HCT116 (cell line): Measurements from ENCODE around the gene HIPK2. TPM values are rescaled to one million over a fixed set of nuclear protein-coding genes. Genes with fewer than 3 reads are reported as not detected.

Source experiments
- ATAC-seq: fragments of 200-7000 bp; cut with Tn5 transposase; 2 replicates; pipeline ENCODE4 v1.9.1; 2020; ENCODE audit warnings: mild to moderate bottlenecking, moderate library complexity
- BruUV-seq: library from RNA; stranded (reverse); fragments of 400-500 nt; replicated peaks from 2 replicates; lab custom pipeline; 2021; lab: Mats Ljungman, UMichigan
- CTCF ChIA-PET: fragments of 300-600 bp; sonication (Branson Sonifier 250); formaldehyde crosslinking; loops from one replicate; lab custom pipeline; 2021; ENCODE audit warnings: antibody characterized with exemption; lab: Charles Lee
- POLR2A ChIA-PET: fragments of 300-600, 350-600 bp; sonication (Branson Sonifier 250); formaldehyde crosslinking; loops from one replicate; lab custom pipeline; 2021; ENCODE audit warnings: antibody characterized with exemption; lab: Charles Lee
- RAD21 ChIA-PET, 2 experiments: fragments of 300-600 bp; sonication (Branson Sonifier 250); formaldehyde crosslinking; loops; one replicate each; lab custom pipeline; 2023; ENCODE audit warnings: low total read pairs in 2 of 2; ENCODE audit not compliant: uncharacterized antibody in 2 of 2, unreplicated experiment in 2 of 2, low non-redundant PET in 1 of 2; lab: Charles Lee
- DNase-seq: peaks from one replicate; pipeline ENCODE4 v3.0.0-alpha.2; 2010; ENCODE audit warnings: low read depth, low spot score
- H2AFZ ChIP-seq: fragments of 200-600 bp; shearing (Covaris generic), sonication (generic); 2 replicates; pipeline ENCODE4 v1.6.1; 2017; ENCODE audit warnings: low read depth, mixed run types, mixed read lengths, antibody characterized with exemption, low read length; ENCODE audit not compliant: poor library complexity, severe bottlenecking
- H3K27ac ChIP-seq: 2 replicates; pipeline ENCODE4 v1.5.1; 2012; ENCODE audit warnings: low read depth, low read length
- H3K27me3 ChIP-seq: fragments of 200-600 bp; sonication (generic); 2 replicates; pipeline ENCODE4 v1.6.1; 2016; ENCODE audit warnings: mixed run types, low read length, mixed read lengths; ENCODE audit not compliant: insufficient read depth
- H3K36me3 ChIP-seq, 2 experiments: fragments of 200-500 bp in 1 of 2; fragments of 200-600 bp in 1 of 2; sonication (Bioruptor generic) in 1 of 2; sonication (generic) in 1 of 2; 2 replicates each; pipeline versions ENCODE4 v1.5.1 to v1.6.1; 2014 to 2016; ENCODE audit warnings: low read length in 2 of 2, inconsistent platforms in 1 of 2, mixed read lengths in 1 of 2, mixed run types in 1 of 2; ENCODE audit not compliant: insufficient read depth in 2 of 2, control insufficient read depth in 1 of 2
- H3K4me1 ChIP-seq, 2 experiments: fragments of 200-600 bp in 1 of 2; sonication (generic) in 1 of 2; 2 replicates each; pipeline versions ENCODE4 v1.5.1 to v1.6.1; 2012 to 2017; ENCODE audit warnings: low read length in 2 of 2, inconsistent platforms in 1 of 2, mild to moderate bottlenecking in 1 of 2, mixed read lengths in 1 of 2, mixed run types in 1 of 2, moderate library complexity in 1 of 2; ENCODE audit not compliant: insufficient read depth in 2 of 2, control insufficient read depth in 1 of 2
- H3K4me2 ChIP-seq: fragments of 200-600 bp; sonication (generic); 2 replicates; pipeline ENCODE4 v1.6.1; 2017; ENCODE audit warnings: mixed run types, low read length, mixed read lengths
- H3K4me3 ChIP-seq, 2 experiments: fragments of 200-600 bp in 1 of 2; sonication (generic) in 1 of 2; replicated peaks in 1 of 2; 2 replicates each; pipeline ENCODE4 v1.5.1; 2011 to 2016; ENCODE audit warnings: low read length in 2 of 2, control low read depth in 1 of 2, low read depth in 1 of 2, mild to moderate bottlenecking in 1 of 2, mixed read lengths in 1 of 2, mixed run types in 1 of 2
- H3K79me2 ChIP-seq: fragments of 200-600 bp; sonication (generic); 2 replicates; pipeline ENCODE4 v1.6.1; 2017; ENCODE audit warnings: mild to moderate bottlenecking, mixed run types, low read length, moderate library complexity, mixed read lengths; ENCODE audit not compliant: insufficient read depth
- H3K9ac ChIP-seq: fragments of 200-600 bp; sonication (generic); 2 replicates; pipeline ENCODE4 v1.6.1; 2016; ENCODE audit warnings: low read length, mixed read lengths
- H3K9me2 ChIP-seq: fragments of 200-600 bp; sonication (generic), shearing (Covaris generic); 2 replicates; pipeline ENCODE4 v1.6.1; 2017; ENCODE audit warnings: mixed run types, mild to moderate bottlenecking, moderate library complexity; ENCODE audit not compliant: insufficient read depth
- H3K9me3 ChIP-seq, 2 experiments: fragments of 200-500 bp in 1 of 2; fragments of 200-600 bp in 1 of 2; sonication (Bioruptor generic) in 1 of 2; sonication (generic) in 1 of 2; 2 replicates each; pipeline ENCODE4 v1.6.1; 2014 to 2017; ENCODE audit warnings: low read length in 2 of 2, mixed read lengths in 2 of 2, inconsistent platforms in 1 of 2, low read depth in 1 of 2, mild to moderate bottlenecking in 1 of 2, mixed run types in 1 of 2, moderate library complexity in 1 of 2; ENCODE audit not compliant: control insufficient read depth in 1 of 2, insufficient read depth in 1 of 2
- H4K20me1 ChIP-seq: fragments of 200-600 bp; sonication (generic), shearing (Covaris generic); 2 replicates; pipeline ENCODE4 v1.6.1; 2017; ENCODE audit warnings: mixed run types, mild to moderate bottlenecking, moderate library complexity; ENCODE audit not compliant: insufficient read depth
- CEBPB ChIP-seq: IDR thresholded peaks from 2 replicates; pipeline ENCODE4 v1.6.1; 2012; ENCODE audit warnings: low read depth
- CTCF ChIP-seq, 3 experiments: fragments of 200-600 bp in 1 of 3; sonication (generic) in 1 of 3; IDR thresholded peaks in 2 of 3; conservative IDR thresholded peaks in 1 of 3; 2 replicates each; pipeline ENCODE4 v1.5.1; 2012 to 2017; ENCODE audit warnings: low read depth in 2 of 3, low read length in 2 of 3, antibody characterized with exemption in 1 of 3, borderline replicate concordance in 1 of 3, control low read depth in 1 of 3, mild to moderate bottlenecking in 1 of 3, mixed read lengths in 1 of 3, mixed run types in 1 of 3, moderate library complexity in 1 of 3; ENCODE audit not compliant: insufficient read depth in 1 of 3
- EGR1 ChIP-seq: IDR thresholded peaks from 2 replicates; pipeline ENCODE4 v1.6.1; 2012; ENCODE audit warnings: low read depth
- ELF1 ChIP-seq: IDR thresholded peaks from 2 replicates; pipeline ENCODE4 v1.6.1; 2012; ENCODE audit warnings: low read depth, borderline replicate concordance
- EZH2phosphoT487 ChIP-seq: fragments of 200-600 bp; IDR thresholded peaks from 2 replicates; pipeline ENCODE4 v1.6.1; 2018; ENCODE audit warnings: antibody characterized with exemption, borderline replicate concordance
- RAD21 ChIP-seq: IDR thresholded peaks from 2 replicates; pipeline ENCODE4 v1.6.1; 2012; ENCODE audit warnings: low read depth, mild to moderate bottlenecking
- SIN3A ChIP-seq: IDR thresholded peaks from 2 replicates; pipeline ENCODE4 v1.6.1; 2012; ENCODE audit warnings: low read depth
- SRF ChIP-seq: IDR thresholded peaks from 2 replicates; pipeline ENCODE4 v1.6.1; 2012; ENCODE audit warnings: low read depth
- YY1 ChIP-seq: IDR thresholded peaks from 2 replicates; pipeline ENCODE4 v1.6.1; 2011; ENCODE audit warnings: low read length, low read depth, moderate library complexity, mild to moderate bottlenecking; ENCODE audit not compliant: insufficient replicate concordance; ENCODE audit errors: extremely low read depth
- ZNF274 ChIP-seq: fragments of 200-500 bp; sonication (Bioruptor generic); IDR thresholded peaks from 2 replicates; pipeline ENCODE4 v1.6.1; 2014; ENCODE audit warnings: mild to moderate bottlenecking, low read depth, low read length, inconsistent platforms
- intact Hi-C: fragments of 100-400 bp; cut with micrococcal nuclease; formaldehyde crosslinking; loops from 2 replicates; pipeline ENCODE4 v1.10.0; 2022
- total RNA-seq: library from RNA; stranded (reverse); gene quantifications from one replicate; pipeline ENCODE4 v1.2.1, GENCODE V29; 2021; ENCODE audit not compliant: unreplicated experiment

The HIPK2 gene
- total RNA-seq, 1 experiment from 2014 or later, result 49.5 TPM

GRCh38 chr7:139586286-139586685, 191.5 kb downstream of the HIPK2 start (continued):
- TF ChIP-seq CTCF (IDR thresholded peaks at IDR 0.05 in 2 of 3, conservative IDR thresholded peaks at IDR 0.05 in 1 of 3; ENCODE audit: borderline replicate concordance in 1 of 3, insufficient read depth in 1 of 3, low read depth in 2 of 3, low read length in 2 of 3) (no peak), SRF (no peak), RAD21 (no peak), EGR1 (no peak), ZNF274 (no peak), SIN3A (no peak), EZH2phosphoT487 (no peak)

- BruUV-seq, result no TSS peak
- TF ChIP-seq YY1, result no peak
- TF ChIP-seq ELF1, result no peak
- TF ChIP-seq SRF, result no peak
- TF ChIP-seq SIN3A, result no peak
- TF ChIP-seq CEBPB, result no peak
- H3K9me2 ChIP-seq, result no peaks in the 10 kb centered on the region
- H3K4me2 ChIP-seq, result no peak overlapping the region
- no peaks in the 10 kb centered on the region for H3K79me2 ChIP-seq
- H3K36me3 ChIP-seq, result peaks cover 8 to 17% of the 10 kb centered on the region in 2 experiments; a peak in 3 of 4 replicates
- H3K27ac ChIP-seq, result no peak overlapping the region
- ChIA-PET POLR2A (no interaction called here), RAD21 (no interaction called here), CTCF (interaction anchor here (1.0 kb wide), 1 partner anchor 17 kb away, joined by 3 read pairs; no protein-coding TSS in a partner anchor)
- H3K9ac ChIP-seq, result no peak overlapping the region
- H4K20me1 ChIP-seq, result no peaks in the 10 kb centered on the region
- ATAC-seq (no peak), DNase-seq (no peak)
- H3K4me1 ChIP-seq, result no peaks in the 10 kb centered on the region
- H3K27me3 ChIP-seq, result no peaks in the 10 kb centered on the region
- H3K9me3 ChIP-seq, result no peaks in the 10 kb centered on the region
- H2AFZ ChIP-seq, result no peak overlapping the region
- intact Hi-C loops, result no loop called here
- no peak overlapping the region for H3K4me3 ChIP-seq
These were observed 192.8 kb downstream of the HIPK2 start for GRCh38 chr7:139585042-139585441.
